ENCODE results near the gene ADAMTSL4.
"Not testable (repeated sequence)": the region's sequence is repeated elsewhere in the genome, so short reads cannot be mapped to it uniquely, and the experiment has no call there.

The ADAMTSL4 gene

DNA sequence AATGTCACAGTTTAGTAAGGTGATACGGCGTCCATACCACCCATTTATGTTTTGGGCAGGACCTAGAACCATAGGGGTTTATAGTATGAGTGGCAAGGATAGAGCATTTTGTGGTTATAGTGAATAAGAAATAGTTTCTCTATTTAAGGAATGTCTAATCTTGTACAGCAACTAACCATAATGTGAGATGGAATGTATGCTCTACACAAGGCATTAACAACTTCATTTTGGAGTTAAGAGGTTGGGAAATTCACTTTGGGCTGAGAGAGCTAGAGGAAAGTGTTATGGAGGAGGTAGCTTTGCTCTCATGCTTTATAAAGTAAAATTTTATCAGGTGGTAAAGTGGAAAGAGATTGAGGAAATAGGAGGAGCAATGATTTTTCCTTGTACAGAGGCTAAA is 33.2 kb downstream of the ADAMTSL4 start:
- no peak for DNase-seq (ENCODE audit: low read depth, low spot score)

DNA sequence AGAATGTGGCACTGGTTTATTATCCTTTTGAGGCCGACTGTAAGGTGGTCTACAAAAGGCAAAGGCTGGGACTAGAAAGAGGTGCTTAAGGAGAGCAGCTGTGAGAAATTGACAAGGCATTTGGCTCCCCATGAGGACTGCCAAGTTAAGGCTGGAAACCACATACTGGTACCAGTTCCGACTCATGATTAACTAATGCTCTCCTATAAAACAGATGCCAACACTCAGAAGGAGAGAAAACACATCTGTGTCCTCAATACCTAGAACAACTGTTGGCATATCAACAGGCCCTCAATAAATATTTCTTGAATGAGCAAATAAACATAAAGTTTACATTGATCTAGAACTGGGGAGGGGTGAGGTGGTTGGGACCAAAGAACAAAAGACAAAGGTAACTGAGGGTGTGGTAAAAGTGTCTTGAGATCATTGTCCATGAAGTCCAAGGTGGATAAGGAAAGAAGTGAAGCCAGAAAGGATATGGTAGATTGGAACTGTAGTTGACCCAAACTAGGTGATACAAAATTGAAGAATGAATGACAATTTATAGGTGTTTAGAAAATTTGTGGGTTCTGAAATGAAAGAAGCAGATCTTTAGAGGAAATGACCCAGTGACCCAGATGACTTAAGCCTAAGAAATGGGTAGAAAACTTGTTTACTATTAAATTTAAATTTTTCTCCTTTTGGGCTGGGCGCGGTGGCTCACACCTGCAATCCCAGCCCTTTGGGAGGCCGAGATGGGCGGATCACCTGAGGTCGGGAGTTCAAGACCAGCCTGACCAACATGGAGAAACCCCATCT is 47.1 kb downstream of the ADAMTSL4 start:
- DNase-seq (ENCODE audit: low read depth, low spot score) = no peak

DNA sequence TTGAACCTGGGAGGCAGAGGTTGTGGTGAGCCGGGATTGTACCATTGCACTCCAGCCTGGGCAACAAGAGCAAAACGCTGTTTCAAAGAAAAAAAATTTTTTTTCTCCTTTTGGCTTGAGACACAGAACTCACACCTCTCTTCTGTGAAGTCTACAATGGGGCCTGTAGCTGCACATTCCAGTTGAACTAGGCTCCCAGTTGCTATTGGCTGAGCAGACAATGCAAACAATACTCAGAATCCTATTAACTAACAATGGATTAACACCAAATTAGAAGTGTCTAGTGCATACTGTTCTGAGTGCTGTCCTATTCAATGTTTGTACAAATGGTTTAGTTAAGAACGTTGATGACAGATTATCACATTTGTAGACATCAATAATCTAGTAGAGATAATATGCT is 47.8 kb downstream of the ADAMTSL4 start:
- DNase-seq (ENCODE audit: low read depth, low spot score) = no peak

DNA sequence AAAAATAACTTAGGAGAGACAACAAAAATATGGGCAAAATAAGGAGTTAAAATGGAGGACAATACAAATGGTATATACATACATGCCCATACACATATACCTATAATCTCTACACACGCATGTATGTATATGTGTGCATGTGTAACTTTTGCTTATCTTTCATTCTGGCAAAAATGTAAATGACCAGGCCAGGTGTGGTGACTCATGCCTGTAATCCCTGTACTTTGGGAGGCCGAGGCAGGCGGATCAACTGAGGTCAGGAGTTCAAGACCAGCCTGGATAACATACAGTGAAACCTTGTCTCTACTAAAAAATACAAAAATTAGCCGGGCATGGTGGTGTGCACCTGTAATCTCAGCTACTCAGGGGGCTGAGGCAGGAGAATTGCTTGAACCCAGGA is 49.1 kb downstream of the ADAMTSL4 start:
- DNase-seq (ENCODE audit: low read depth, low spot score) = not testable (repeated sequence)

DNA sequence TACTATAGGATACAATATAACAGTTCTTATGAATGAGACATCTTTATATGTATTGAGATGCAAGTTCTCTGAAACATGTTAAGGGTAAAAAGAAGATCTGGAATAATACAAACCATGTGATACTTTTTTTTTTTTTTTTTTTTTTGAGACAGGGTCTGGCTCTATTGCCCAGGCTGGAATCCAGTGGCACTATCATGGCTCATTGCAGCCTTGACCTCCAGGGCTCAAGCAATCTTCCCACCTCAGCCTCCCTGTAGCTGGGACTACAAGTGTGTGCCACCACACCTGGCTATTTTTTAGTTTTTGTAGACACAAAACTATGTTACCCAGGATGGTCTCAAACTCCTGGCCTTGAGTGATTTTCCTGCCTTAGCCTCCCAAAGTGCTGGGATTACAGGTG is 52.3 kb downstream of the ADAMTSL4 start:
- no peak for DNase-seq (ENCODE audit: low read depth, low spot score)

DNA sequence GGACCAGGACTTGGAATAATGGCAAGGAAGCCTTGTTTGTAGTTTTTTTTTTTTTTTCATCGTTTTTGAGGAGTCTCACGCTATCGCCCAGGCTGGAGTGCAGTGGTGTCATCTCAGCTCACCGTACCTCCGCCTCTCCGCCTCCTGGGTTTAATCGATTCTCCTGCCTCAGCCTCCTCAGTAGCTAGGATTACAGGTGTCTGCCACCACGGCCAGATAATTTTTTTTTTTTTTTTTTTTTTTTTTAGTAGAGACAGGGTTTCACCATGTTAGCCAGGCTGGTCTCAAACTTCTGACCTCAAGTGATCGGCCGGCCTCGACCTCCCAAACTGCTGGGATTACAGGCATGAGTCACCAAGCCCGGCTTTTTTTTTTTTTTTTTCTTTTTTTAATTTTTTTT is 53.2 kb downstream of the ADAMTSL4 start:
- DNase-seq (ENCODE audit: low read depth, low spot score) = not testable (repeated sequence)

DNA sequence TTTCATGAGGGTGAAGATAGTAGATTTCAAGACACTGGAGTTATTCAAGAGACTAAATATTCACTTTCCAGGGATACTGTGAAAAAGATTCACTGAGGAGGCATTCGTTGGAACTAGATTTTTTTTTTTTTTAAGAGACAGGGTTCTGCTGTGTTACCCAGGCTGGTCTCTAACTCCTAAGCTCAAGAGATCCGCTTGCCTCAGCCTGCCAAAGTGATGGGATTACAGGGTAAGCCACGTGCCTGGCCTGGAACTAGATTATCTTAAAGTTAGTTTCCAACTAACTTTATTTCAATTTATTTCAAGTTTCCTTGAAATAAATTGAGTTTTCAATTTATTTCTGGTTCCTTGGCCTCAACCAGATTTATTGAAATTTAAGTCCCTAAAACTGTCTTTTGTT is 54.5 kb downstream of the ADAMTSL4 start:
- no peak for DNase-seq (ENCODE audit: low read depth, low spot score)

DNA sequence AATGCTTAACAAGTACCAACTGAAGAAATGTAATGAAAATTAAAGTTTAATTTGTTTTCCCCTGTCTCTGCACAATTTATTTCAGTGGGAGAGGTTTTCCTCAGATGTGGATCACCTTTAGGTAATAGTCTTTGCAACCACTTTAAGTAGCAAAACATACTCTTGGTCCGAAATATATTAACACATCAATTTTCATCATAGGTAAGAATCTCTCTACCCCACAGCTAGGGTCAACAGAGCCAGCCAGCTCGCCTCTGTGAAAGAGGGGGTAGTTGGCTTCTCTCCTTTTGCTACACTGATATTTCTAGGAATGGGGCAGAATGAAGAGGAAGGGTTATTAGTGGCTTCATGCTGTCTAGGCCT is 55.0 kb downstream of the ADAMTSL4 start:
- no peak for DNase-seq (ENCODE audit: low read depth, low spot score)

DNA sequence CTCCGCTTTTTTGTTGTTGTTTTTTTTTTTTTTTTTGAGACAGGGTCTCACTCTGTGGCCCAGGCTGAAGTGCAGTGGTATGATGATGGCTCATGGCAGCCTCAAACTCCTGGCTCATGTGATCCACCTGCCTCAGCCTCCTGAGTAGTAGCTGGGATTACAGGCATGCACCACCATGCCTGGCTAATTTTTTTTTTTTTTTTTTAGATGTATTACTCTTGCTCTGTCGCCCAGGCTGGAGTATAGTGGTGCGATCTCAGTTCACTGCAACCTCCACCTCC is 56.2 kb downstream of the ADAMTSL4 start:
- not testable (repeated sequence) for DNase-seq (ENCODE audit: low read depth, low spot score)

DNA sequence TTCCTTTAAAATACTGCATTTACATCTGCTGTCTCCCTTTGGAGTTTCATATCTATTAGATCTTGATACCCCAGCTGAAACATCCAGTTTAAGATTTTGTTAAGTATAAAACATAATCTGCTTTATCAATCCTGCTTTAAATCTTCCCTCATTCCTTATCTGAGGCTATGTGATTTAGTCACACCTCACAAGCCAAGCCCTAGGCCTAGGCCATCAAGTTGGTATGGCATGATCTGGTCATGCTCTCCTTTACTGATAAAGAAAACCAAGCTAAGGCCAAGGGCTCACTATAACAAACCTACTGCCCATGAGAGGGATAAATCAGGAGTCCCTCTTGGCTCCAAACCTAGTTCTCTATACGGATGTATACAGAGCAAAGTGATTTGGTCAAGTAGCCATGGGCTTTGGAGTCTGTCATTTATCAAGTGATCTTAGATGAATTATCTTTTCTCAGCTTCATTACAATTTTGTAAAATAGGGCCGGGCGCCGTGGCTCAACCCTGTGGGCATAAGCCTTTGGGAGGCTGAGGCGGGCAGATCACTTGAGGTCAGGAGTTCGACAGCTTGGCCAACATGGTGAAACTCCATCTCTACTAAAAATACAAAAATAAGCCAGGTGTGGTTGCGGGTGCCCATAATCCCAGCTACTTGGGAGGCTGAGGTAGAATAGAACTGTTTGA is 57.4 kb downstream of the ADAMTSL4 start:
- no peak for DNase-seq (ENCODE audit: low read depth, low spot score)

DNA sequence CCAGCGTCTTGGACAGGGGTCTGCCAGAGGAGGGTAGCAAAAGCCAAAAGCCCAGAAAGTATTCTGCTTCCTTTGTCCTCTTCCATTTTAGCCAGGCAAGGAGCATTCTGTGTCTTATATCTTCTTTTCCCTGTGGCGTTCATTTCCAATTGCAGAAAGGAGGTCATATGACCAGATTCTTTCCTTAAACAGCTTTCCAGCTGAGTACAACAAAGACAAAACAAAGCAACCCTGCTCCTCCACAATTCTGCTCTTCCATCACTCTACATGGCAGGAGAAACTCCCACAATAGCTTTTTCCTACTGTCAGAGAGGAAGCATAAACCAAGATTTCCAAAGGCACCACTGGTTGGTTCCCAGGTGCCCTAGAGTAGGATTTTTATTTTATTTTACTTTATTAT is 60.5 kb downstream of the ADAMTSL4 start:
- no peak for DNase-seq (ENCODE audit: low read depth, low spot score)

Measured in activated CD4-positive, CD25-positive, alpha-beta regulatory T cell treated with anti-CD3 and anti-CD28 coated beads, Interleukin-2, amount 50 U/mL, for 16 hours (primary cell).